Stimulated activated CD4-positive, alpha-beta T cell treated with anti-CD3 and anti-CD28 coated beads, Interleukin-1b, Interleukin-23, amount 100 ng/mL, for 24 hours (primary cell): Measurements from ENCODE around the gene POLR3G.

ENCODE experiments used
- DNase-seq, 4 experiments: peaks; one replicate each; pipeline ENCODE4 v3.0.0-alpha.2; 2020; ENCODE audit warnings: low read depth in 4 of 4, low spot score in 1 of 4

The POLR3G gene, protein sequence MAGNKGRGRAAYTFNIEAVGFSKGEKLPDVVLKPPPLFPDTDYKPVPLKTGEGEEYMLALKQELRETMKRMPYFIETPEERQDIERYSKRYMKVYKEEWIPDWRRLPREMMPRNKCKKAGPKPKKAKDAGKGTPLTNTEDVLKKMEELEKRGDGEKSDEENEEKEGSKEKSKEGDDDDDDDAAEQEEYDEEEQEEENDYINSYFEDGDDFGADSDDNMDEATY

DNA sequence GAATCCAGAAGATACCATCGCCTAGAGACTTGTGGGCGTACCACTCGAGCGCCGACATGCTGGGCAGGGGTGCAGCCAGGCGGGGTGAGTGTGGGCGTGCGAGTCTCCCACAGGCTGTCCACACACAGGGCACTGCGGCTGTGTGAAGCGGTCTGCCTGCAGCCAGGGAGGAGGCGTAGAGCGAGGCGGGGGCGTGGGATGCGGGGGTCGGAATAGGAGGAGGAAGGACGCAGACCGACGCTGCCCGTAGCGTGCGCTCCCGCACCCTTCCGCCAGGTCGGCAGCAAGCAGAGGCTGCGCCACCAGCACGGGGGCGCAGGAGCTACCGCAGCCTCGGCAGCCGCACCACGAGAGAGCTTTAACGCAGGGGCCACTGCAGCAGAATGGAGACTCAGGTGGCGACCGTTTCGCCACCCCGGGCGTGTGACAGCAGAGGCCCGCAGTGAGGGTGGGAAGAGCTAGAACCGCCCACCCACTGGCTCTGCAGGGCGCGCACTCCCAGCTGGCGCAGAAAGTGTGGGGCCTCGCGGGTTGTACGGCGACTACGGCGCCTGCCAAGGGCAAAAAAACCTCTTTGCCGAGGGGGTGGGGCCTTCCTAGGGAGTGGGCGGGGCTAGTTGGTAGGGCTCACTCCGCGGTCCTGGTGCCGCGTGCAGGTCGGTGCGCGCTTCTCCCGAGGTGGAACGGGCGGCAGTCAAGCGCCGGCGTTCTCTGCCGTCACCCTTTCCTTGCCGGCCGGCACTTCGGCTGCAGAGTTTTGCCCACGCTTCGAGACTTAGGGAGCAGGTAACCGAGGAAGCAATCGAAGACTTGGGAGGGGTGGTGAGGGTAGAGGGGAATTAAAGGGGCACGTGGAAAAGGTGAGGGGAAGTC is at the start of gene POLR3G, which contains the start of gene MBLAC2:
Gene POLR3G (plus strand): TSS at position 630 of the 873 bp plus-strand sequence. CDS start 10,704 bp downstream, outside the sequence.
Gene MBLAC2 (minus strand): TSS at position 537 of the 873 bp plus-strand sequence. CDS start 479 bp downstream, at position 58.
- DNase-seq, result peak; percentile 86 to 94 (median 92)

- DNase-seq, result peak in 2 of 4 experiments; percentile 8 to 14
Measured at GRCh38 chr5:90434116-90434714, 40.4 kb upstream of the POLR3G start.

GRCh38 chr5:90437663-90438062 is 37.0 kb upstream of the POLR3G start:
- no peak for DNase-seq

GRCh38 chr5:90438100-90438499 is 36.6 kb upstream of the POLR3G start:
- DNase-seq, result no peak

- no peak for DNase-seq
Measured at GRCh38 chr5:90440644-90441043, 34.0 kb upstream of the POLR3G start.

DNA sequence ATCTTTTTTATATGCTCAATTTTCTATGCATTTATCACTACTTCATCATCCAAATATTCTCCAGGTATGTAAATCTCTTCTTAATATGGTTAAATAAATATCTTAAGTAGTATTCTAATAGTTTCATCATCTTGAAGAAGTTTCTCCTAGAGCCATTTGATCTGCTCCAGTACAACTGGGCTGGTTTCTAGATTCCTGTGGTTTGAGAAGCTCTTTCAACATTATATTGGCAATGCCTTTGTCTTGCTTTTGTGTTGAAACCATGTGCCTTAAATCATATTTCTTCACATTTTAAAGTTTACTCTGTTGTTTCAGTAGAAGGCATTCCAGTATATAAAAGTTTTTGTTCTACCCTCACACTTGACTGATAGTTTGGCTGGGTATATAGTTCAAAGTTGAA is 27.7 kb upstream of the POLR3G start:
- DNase-seq, result no peak

GRCh38 chr5:90461288-90461687 is 13.4 kb upstream of the POLR3G start:
- no peak for DNase-seq

- DNase-seq, result no peak
Measured at GRCh38 chr5:90472783-90473395, 1.8 kb upstream of the POLR3G start.

DNA sequence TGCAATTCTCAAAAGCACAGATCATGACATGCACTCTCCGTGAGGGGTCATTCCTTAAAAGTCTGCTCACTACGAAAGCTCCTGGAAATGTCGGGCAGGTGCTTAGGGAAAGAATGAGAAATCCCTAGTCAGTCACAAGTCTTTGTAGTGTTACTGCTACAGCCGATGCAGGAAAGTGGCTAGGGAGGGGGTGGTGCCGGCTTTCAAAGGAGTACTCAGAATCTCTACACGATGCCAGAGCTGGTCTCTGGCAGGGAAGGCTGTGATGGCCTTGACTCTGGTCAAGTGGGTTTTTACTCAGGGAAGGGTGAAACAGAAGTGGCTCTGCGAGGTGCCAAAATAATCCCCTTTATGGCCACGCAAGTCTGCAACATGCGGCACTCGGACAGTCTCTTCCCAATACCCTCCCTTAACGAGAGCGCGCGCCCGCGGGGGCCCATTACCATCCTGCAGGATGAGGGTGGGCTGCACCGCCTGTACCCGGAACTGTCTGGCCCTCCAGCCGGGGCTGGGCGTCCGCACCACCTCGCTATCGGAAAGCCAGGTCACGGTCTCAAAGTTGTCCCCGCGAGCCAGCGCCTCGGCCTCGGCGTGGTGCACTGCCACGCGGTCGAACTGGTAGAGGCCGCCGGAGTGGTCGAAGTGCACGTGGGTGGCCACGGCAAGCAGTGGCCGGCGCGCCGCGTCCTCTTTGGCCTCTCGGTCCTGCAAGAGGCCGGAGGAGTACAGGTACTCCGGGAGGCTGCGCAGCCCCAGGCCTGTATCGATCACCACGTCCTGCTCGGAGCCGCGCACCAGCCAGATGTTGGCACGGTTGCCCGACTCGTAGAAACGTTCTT is 1.0 kb upstream of the POLR3G start:
- DNase-seq, result peak in 3 of 4 experiments; percentile 13 to 21 (median 13)

DNA sequence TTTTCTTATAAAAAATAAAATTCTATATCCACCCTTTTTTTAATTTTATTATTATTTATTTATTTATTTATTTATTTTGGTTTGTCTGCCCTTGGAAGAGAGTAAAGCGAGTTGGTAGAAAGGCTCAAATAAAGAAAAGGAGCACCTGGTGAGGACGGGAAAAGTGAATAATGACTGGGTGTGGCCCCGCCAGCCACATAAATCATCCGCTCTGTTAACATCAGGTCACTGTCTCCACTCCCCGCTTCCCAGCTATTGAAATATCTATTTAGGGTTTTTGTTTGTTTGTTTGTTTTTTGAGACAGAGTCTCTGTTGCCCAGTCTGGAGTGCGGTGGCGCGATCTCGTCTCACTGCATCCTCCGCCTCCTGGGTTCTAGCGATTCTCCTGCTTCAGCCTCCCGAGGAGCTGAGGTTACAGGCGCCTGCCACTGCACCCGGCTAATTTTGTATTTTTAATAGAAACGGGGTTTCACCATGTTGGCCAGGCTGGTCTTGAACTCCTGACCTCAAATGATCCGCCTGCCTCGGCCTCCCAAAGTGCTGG is 844 bp downstream of the POLR3G start:
- no peak for DNase-seq

DNA sequence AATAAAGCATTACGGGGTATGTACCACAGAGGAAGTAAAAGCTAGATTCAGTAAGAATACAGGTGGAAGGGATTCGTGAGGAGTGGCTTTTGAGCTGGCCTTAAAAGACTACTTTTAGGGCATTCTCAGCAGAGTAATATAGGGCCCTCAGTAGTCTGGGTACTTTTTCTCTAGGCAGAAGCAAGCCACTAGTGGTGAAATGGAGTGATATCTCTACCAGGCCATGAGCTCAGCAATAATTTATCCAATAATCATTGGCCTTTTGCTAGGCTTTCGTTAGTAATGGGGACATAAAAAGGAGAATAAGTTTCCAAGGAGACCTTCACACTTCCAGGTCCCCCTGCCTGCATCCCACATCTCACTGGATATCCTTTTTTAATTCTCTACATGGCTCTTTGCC is 1.7 kb downstream of the POLR3G start:
- no peak for DNase-seq

DNA sequence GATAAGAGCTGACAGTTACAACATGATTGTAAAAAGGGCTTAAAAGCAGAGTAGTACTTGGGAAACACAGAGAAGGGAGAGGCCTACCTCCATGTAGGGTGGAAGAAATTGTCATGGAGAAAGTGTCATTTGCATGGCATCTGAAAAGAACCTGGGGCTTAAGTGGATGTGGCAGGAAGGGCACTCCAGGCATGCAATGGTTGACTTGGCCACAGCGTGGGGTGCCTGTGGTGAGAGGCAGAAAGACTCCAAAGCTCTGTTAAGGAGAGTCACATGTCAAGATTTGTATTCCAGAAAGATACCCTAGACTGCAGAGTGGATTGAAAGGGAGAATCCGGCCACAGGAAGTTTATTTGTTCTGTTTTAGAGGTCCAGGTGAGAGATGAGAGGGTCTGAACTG is 2.4 kb downstream of the POLR3G start:
- DNase-seq, result no peak

DNA sequence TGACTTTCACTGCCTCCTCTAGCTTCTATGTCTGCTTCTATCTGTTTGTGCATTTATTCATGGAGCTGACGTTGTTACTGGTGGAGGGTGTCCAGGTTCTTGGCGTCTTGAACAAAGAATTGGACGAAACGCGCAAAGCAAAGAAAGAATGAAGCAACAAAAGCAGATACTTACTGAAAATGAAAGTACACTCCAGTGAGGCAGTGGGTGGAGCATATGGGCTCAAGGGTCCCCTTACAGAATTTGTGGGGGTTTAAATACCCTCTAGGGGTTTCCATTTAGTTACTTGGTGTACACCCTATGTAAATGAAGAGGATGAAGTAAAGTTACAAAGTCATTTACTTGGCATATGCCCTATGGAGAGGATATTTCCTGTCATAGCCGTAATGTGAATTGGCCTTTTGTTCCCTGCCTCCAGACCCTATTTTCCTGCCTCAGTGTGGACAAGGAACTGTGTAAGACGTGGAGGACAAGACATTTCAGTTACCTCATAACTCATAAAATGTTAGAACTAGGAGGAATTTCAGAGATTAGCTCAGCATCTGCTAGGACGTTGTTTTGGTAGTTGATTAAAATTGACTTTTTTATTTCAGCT is 3.1 kb downstream of the POLR3G start:
- no peak for DNase-seq

- no peak for DNase-seq
Measured at GRCh38 chr5:90479611-90480385, 5.1 kb downstream of the POLR3G start.

DNA sequence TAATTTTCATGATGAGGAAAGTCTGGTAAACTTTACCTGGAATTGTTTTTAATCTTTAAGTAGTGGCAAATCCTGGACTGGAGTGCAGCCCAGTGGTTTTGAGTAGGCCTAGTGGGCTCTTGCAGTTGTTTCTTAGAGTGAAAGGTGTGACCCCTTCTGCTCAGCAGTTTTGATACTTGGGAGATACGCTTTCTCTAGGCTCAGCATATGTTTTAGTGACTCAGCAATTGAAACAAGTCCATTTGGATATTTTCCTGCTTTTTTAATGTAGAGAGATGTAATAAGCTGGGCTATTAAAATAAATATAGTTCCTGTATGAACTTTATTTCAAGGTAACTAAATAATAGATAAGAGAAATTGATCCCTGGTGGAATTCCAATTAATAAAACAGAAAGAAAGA is 6.0 kb downstream of the POLR3G start:
- no peak for DNase-seq

DNA sequence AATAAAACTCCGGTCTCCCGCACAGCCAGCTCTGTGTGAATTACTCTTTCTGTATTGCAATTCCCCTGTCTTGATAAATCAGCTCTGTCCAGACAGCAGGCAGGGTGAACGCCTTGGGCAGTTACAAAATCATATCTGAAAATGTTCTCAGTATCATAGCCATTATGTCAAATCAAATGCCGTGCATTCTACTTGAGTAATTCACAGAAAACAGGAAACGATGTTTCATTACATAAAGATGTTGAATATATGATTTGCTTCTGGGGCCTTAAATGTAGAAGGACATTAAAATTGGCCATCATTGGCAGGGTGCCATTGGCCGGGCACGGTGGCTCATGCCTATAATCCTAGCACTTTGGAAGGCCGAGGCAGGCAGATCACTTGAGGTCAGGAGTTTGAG is 8.5 kb downstream of the POLR3G start:
- DNase-seq, result no peak

GRCh38 chr5:90484540-90484939 is 9.9 kb downstream of the POLR3G start:
- DNase-seq, result no peak

- no peak for DNase-seq
Measured at GRCh38 chr5:90488791-90489190, 14.1 kb downstream of the POLR3G start.

GRCh38 chr5:90494043-90494442 is 19.4 kb downstream of the POLR3G start:
- DNase-seq, result no peak
